Endothelial cell of umbilical vein (primary cell): ENCODE data around the gene DIAPH1. TPM values are rescaled to one million over a fixed set of nuclear protein-coding genes. Genes with fewer than 3 reads are reported as not detected.

Experiments
- BruUV-seq: library from RNA; stranded (reverse); fragments of 400-500 nt; replicated peaks from 2 replicates; lab custom pipeline; 2021; lab: Mats Ljungman, UMichigan
- CTCF ChIA-PET: fragments of 300-600, 350-600 bp; sonication (Branson Sonifier 250); formaldehyde crosslinking; loops from one replicate; lab custom pipeline; 2021; ENCODE audit warnings: antibody characterized with exemption, inconsistent platforms; lab: Charles Lee
- POLR2A ChIA-PET: fragments of 300-600, 350-600 bp; sonication (Branson Sonifier 250); formaldehyde crosslinking; loops from one replicate; lab custom pipeline; 2021; ENCODE audit warnings: antibody characterized with exemption, inconsistent platforms; lab: Charles Lee
- DNase-seq: peaks from one replicate; pipeline ENCODE4 v3.0.0-alpha.2; 2011; ENCODE audit warnings: low read depth, low spot score
- FAIRE-seq: peaks from 2 replicates; lab custom pipeline; 2011; peaks lifted over from hg19 to GRCh38; lab: Jason Lieb, UNC
- H2AFZ ChIP-seq: 2 replicates; pipeline ENCODE4 v1.6.0; 2012; ENCODE audit warnings: low read depth, low read length, control low read depth, inconsistent platforms
- H3K27ac ChIP-seq: 2 replicates; pipeline ENCODE4 v1.5.1; 2011; ENCODE audit warnings: low read depth, mild to moderate bottlenecking, control low read depth, low read length, moderate library complexity; ENCODE audit not compliant: insufficient read depth
- H3K27me3 ChIP-seq, 2 experiments: 2 replicates each; pipeline versions ENCODE4 v1.6.0 to v1.6.1; 2011; ENCODE audit warnings: low read length in 2 of 2, mixed read lengths in 1 of 2; ENCODE audit not compliant: control insufficient read depth in 2 of 2, insufficient read depth in 2 of 2
- H3K36me3 ChIP-seq, 2 experiments: 2 replicates in 1 of 2; 3 replicates in 1 of 2; pipeline ENCODE4 v1.5.1; 2011; ENCODE audit warnings: low read length in 2 of 2, mild to moderate bottlenecking in 1 of 2, moderate library complexity in 1 of 2; ENCODE audit not compliant: control insufficient read depth in 2 of 2, insufficient read depth in 2 of 2; ENCODE audit errors: extremely low read depth in 1 of 2
- H3K4me1 ChIP-seq: 3 replicates; pipeline ENCODE4 v1.5.1; 2011; ENCODE audit warnings: mild to moderate bottlenecking, low read length; ENCODE audit not compliant: control insufficient read depth, insufficient read depth; ENCODE audit errors: extremely low read depth
- H3K4me2 ChIP-seq: 2 replicates; pipeline ENCODE4 v1.6.1; 2011; ENCODE audit warnings: low read length, control low read depth, mixed read lengths; ENCODE audit not compliant: insufficient read depth
- H3K4me3 ChIP-seq, 3 experiments: fragments of 200-600 bp in 1 of 3; sonication (generic), shearing (Covaris generic) in 1 of 3; replicated peaks in 1 of 3; 2 replicates each; pipeline ENCODE4 v1.5.1; 2011 to 2016; ENCODE audit warnings: control low read depth in 3 of 3, low read length in 3 of 3, mild to moderate bottlenecking in 2 of 3, inconsistent platforms in 1 of 3, low read depth in 1 of 3, moderate library complexity in 1 of 3; ENCODE audit not compliant: insufficient read depth in 1 of 3
- H3K79me2 ChIP-seq: 2 replicates; pipeline ENCODE4 v1.6.0; 2012; ENCODE audit warnings: low read length, inconsistent platforms; ENCODE audit not compliant: control insufficient read depth, insufficient read depth
- H3K9ac ChIP-seq: replicated peaks from 2 replicates; pipeline ENCODE3; 2011; ENCODE audit warnings: low read length, control low read depth; ENCODE audit not compliant: insufficient read depth; ENCODE audit errors: extremely low read depth
- H3K9me1 ChIP-seq: replicated peaks from 3 replicates; pipeline ENCODE4 v1.6.0; 2011; ENCODE audit warnings: mild to moderate bottlenecking, low read length; ENCODE audit not compliant: control insufficient read depth, insufficient read depth; ENCODE audit errors: extremely low read depth
- H3K9me3 ChIP-seq: replicated peaks from 2 replicates; pipeline ENCODE4 v1.5.1; 2012; ENCODE audit warnings: low read length, inconsistent platforms; ENCODE audit not compliant: control insufficient read depth, insufficient read depth
- H4K20me1 ChIP-seq: replicated peaks from 2 replicates; pipeline ENCODE3; 2011; ENCODE audit warnings: mild to moderate bottlenecking, low read length; ENCODE audit not compliant: control insufficient read depth, insufficient read depth; ENCODE audit errors: extremely low read depth
- EZH2 ChIP-seq: IDR thresholded peaks from 2 replicates; pipeline ENCODE4 v1.6.1; 2012; ENCODE audit warnings: borderline replicate concordance, low read depth, mild to moderate bottlenecking, moderate library complexity, low read length, inconsistent platforms; ENCODE audit not compliant: severe bottlenecking
- FOS ChIP-seq: IDR thresholded peaks from 2 replicates; pipeline ENCODE4 v1.6.1; 2011; ENCODE audit warnings: mild to moderate bottlenecking, low read length, moderate library complexity, borderline replicate concordance; ENCODE audit not compliant: insufficient read depth
- GATA2 ChIP-seq: IDR thresholded peaks from 2 replicates; pipeline ENCODE4 v1.7.0; 2011; ENCODE audit warnings: low read depth, mild to moderate bottlenecking, moderate library complexity, mixed read lengths, low read length; ENCODE audit not compliant: insufficient read length, insufficient read depth
- JUN ChIP-seq: IDR thresholded peaks from 2 replicates; pipeline ENCODE4 v1.6.1; 2011; ENCODE audit warnings: borderline replicate concordance, low read depth; ENCODE audit not compliant: insufficient read length, insufficient read depth
- MYC ChIP-seq: IDR thresholded peaks from one replicate; pipeline ENCODE4 v1.6.1; 2011; ENCODE audit warnings: mild to moderate bottlenecking, low read depth, low read length
- POLR2A ChIP-seq: IDR thresholded peaks from 2 replicates; pipeline ENCODE4 v1.6.1; 2012; ENCODE audit warnings: low read depth, mild to moderate bottlenecking, control low read depth, low read length
- POLR2AphosphoS5 ChIP-seq: IDR thresholded peaks from 2 replicates; pipeline ENCODE4 v1.6.1; 2012; ENCODE audit warnings: low read depth, mild to moderate bottlenecking, control low read depth, low read length, moderate library complexity; ENCODE audit not compliant: insufficient read depth
- dilution Hi-C: fragments of 300-500 bp; cut with MboI; formaldehyde crosslinking; loops from one replicate; pipeline ENCODE4 v1.15.0; 2019; ENCODE audit warnings: low sequenced_read_pairs; ENCODE audit not compliant: extremely low pct_ligation_motif_present
- intact Hi-C: fragments of 100-400 bp; cut with micrococcal nuclease; formaldehyde crosslinking; loops from one replicate; pipeline ENCODE4 v1.10.0; 2022
- polyA plus RNA-seq, 4 experiments: library from polyadenylated mRNA; depleted of rRNA in 3 of 4; stranded (reverse) in 3 of 4; unstranded in 1 of 4; fragments of >200 nt; gene quantifications; 2 replicates each; pipeline versions ENCODE4 v1.2.1 to v1.2.3, GENCODE V29; 2011 to 2012; ENCODE audit warnings: missing spikeins in 1 of 4
- total RNA-seq: library from RNA; stranded (reverse); gene quantifications from 2 replicates; pipeline ENCODE4 v1.2.3, GENCODE V29; 2021
- TF ChIP-seq, protein P1 (sequence below), 2 donors: IDR thresholded peaks; 1 replicate in 1 of 2; 2 replicates in 1 of 2; pipeline ENCODE4 v1.5.1; 2011; ENCODE audit warnings: low read length in 2 of 2, mild to moderate bottlenecking in 2 of 2, moderate library complexity in 2 of 2, control low read depth in 1 of 2, inconsistent platforms in 1 of 2, low read depth in 1 of 2; ENCODE audit not compliant: insufficient read depth in 1 of 2; ENCODE audit errors: extremely low read depth in 1 of 2
- TF ChIP-seq, protein P2 (sequence below): IDR thresholded peaks from 2 replicates; pipeline ENCODE4 v1.6.1; 2011; ENCODE audit not compliant: insufficient read depth, insufficient read length

The DIAPH1 gene
- total and polyA plus RNA-seq, 2 donors (not counting 3 experiments of a cell fraction or from before 2014, with no cell fraction given): 68.6 to 105 TPM

DNA sequence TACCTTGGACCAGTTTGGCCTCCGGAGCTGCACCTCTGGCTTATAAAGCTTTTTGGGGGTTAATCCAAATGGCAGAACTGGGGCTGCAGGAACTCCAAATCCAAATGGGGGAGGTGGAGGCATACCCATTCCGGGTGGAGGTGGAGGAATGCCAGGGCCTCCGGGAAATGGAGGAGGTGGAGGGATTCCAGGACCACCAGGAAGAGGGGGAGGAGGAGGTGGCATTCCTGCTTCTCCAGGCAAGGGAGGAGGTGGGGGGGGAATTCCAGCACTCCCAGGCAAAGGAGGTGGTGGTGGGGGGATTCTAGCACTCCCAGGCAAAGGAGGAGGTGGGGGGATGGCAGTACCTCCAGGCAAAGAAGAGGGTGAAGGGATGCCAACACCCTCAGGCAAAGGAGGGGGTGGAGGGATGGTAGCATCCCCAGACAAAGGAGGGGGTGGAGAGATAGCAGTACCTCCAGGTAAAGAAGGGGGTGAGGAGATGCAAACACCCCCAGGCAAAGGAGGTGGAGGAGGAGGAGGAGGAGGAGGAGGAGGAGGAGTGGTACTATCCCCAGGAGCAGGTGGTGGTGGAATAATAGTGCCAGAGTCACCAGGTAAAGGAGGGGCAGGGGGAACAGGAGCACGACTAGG, 45.2 kb downstream of the DIAPH1 start:
- Histone ChIP-seq H3K9me3 (no peaks in the 10 kb centered on the region), H4K20me1 (no peaks in the 10 kb centered on the region), H3K79me2 (no peaks in the 10 kb centered on the region), H3K27ac (no peak overlapping the region), H3K9me1 (no peaks in the 10 kb centered on the region), H3K4me3 (no peak overlapping the region), H2AFZ (no peak overlapping the region), H3K4me2 (no peak overlapping the region), H3K36me3 (peaks cover 31 to 45% of the 10 kb centered on the region in 2 experiments), H3K27me3 (no peaks in the 10 kb centered on the region), H3K9ac (no peak overlapping the region), H3K4me1 (no peaks in the 10 kb centered on the region)
- FAIRE-seq (no peak), DNase-seq (no peak)
- POLR2A ChIA-PET: no interaction called here
- CTCF ChIA-PET: no interaction called here
- TF ChIP-seq JUN: no peak
- TF ChIP-seq POLR2AphosphoS5: no peak
- no peak for TF ChIP-seq FOS
- dilution Hi-C loops: no loop called here
- intact Hi-C loops: no loop called here
- TSS peak; percentile 73 for BruUV-seq

DNA sequence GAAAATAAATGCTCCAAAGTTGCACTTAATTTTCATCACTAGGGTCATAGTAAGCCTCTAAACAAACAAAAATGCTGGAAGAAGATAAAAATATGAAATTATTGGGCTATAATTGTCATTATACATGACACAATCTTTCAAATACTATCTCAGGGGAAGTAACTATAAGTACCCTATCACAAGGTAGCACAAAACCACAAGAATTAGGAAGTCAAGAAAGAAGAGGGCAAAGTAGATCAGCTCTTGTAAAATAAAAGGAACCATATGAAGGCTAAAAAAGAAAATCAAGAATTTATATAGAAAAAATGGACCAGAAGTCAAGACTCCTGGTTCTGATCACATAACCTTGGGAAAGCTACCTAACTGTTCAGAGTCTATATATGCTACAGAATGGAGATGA, 48.1 kb downstream of the DIAPH1 start:
- Histone ChIP-seq H3K4me3 (no peak overlapping the region), H3K4me1 (no peaks in the 10 kb centered on the region), H3K79me2 (no peaks in the 10 kb centered on the region), H3K9me3 (no peaks in the 10 kb centered on the region), H3K9ac (no peak overlapping the region), H3K27me3 (no peaks in the 10 kb centered on the region), H3K27ac (no peak overlapping the region), H2AFZ (no peak overlapping the region), H4K20me1 (no peaks in the 10 kb centered on the region), H3K36me3 (peaks cover 16 to 22% of the 10 kb centered on the region in 2 experiments), H3K4me2 (no peak overlapping the region), H3K9me1 (no peaks in the 10 kb centered on the region)
- FAIRE-seq (no peak), DNase-seq (no peak)
- TF ChIP-seq, protein P1, sequence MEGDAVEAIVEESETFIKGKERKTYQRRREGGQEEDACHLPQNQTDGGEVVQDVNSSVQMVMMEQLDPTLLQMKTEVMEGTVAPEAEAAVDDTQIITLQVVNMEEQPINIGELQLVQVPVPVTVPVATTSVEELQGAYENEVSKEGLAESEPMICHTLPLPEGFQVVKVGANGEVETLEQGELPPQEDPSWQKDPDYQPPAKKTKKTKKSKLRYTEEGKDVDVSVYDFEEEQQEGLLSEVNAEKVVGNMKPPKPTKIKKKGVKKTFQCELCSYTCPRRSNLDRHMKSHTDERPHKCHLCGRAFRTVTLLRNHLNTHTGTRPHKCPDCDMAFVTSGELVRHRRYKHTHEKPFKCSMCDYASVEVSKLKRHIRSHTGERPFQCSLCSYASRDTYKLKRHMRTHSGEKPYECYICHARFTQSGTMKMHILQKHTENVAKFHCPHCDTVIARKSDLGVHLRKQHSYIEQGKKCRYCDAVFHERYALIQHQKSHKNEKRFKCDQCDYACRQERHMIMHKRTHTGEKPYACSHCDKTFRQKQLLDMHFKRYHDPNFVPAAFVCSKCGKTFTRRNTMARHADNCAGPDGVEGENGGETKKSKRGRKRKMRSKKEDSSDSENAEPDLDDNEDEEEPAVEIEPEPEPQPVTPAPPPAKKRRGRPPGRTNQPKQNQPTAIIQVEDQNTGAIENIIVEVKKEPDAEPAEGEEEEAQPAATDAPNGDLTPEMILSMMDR (IDR thresholded peaks at IDR 0.05; ENCODE audit: extremely low read depth in 1 of 2, insufficient read depth in 1 of 2, low read depth in 1 of 2, low read length in 2 of 2): no peak
- no peak for TF ChIP-seq EZH2
- TF ChIP-seq, protein P2, sequence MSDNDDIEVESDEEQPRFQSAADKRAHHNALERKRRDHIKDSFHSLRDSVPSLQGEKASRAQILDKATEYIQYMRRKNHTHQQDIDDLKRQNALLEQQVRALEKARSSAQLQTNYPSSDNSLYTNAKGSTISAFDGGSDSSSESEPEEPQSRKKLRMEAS: no peak
- TF ChIP-seq GATA2: no peak
- no peak for TF ChIP-seq POLR2A
- TF ChIP-seq MYC: no peak
- no peak for TF ChIP-seq FOS
- TF ChIP-seq JUN: no peak
- TF ChIP-seq POLR2AphosphoS5: no peak
- CTCF ChIA-PET: interaction anchor here (1.3 kb wide), 1 partner anchor 150 kb away, joined by 3 read pairs; the partner anchor contains the start of gene PCDHGA11
- POLR2A ChIA-PET: no interaction called here
- intact Hi-C loops: no loop called here
- dilution Hi-C loops: no loop called here
- no TSS peak for BruUV-seq
